Breast epithelium (tissue), 3 donors: ENCODE results near the gene TBC1D2B.

Experiments used
- POLR2A ChIP-seq: fragments of 450-650 bp; IDR thresholded peaks from one replicate; pipeline ENCODE4 v1.6.1; 2016; ENCODE audit warnings: antibody characterized with exemption, mild to moderate bottlenecking, moderate library complexity
- TF ChIP-seq, protein P1 (sequence below), 3 donors: fragments of 450-650 bp; IDR thresholded peaks; one replicate each; pipeline ENCODE4 v1.5.1; 2016 to 2017; ENCODE audit warnings: antibody characterized with exemption in 3 of 3, mild to moderate bottlenecking in 3 of 3, moderate library complexity in 3 of 3

DNA sequence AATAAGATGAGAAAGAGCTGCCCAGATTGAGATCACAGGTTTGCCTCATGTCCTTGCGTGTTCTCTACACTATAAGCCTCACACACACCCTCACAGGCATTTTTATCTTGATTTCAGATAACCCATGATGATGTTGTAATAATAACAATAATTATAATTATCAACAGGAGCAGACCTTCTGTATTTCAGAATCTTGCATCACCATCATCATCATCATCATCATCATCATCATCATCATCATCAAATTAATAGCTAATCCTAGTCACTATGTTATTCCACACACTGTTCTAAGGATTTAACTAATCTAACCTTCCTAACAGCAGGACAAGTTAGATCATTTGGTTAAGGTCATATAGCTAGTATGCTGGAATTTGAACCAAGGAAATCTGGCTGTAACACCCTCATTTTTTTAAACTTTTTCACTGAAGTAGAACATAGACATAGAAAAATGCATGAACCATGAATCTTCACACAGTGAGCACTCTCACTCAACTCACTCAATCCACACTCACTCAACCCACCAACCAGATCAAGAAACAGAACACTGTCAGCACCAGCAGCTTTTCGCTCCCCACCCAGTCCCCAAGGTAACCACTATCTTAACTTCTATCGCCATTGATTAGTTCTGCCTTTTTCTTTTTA lies 13.0 kb upstream of the TBC1D2B start:
- TF ChIP-seq, protein P1, sequence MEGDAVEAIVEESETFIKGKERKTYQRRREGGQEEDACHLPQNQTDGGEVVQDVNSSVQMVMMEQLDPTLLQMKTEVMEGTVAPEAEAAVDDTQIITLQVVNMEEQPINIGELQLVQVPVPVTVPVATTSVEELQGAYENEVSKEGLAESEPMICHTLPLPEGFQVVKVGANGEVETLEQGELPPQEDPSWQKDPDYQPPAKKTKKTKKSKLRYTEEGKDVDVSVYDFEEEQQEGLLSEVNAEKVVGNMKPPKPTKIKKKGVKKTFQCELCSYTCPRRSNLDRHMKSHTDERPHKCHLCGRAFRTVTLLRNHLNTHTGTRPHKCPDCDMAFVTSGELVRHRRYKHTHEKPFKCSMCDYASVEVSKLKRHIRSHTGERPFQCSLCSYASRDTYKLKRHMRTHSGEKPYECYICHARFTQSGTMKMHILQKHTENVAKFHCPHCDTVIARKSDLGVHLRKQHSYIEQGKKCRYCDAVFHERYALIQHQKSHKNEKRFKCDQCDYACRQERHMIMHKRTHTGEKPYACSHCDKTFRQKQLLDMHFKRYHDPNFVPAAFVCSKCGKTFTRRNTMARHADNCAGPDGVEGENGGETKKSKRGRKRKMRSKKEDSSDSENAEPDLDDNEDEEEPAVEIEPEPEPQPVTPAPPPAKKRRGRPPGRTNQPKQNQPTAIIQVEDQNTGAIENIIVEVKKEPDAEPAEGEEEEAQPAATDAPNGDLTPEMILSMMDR (IDR thresholded peaks at IDR 0.05) = no peak
- no peak for TF ChIP-seq POLR2A
